Parathyroid adenoma (tissue), 2 donors: Measurements from ENCODE around the gene STOM.
A peak's percentile ranks its signal among the peaks of the same experiment; 100 is the strongest.

Experiments used
- H2AFZ ChIP-seq: fragments of 300-600 bp; sonication (generic); one replicate; pipeline ENCODE4 v1.7.0; 2017; ENCODE audit warnings: antibody characterized with exemption, mild to moderate bottlenecking
- H3K27ac ChIP-seq: fragments of 300-600 bp; sonication (generic); one replicate; pipeline ENCODE4 v1.7.0; 2017
- H3K27me3 ChIP-seq: fragments of 300-600 bp; sonication (generic); one replicate; pipeline ENCODE4 v1.7.0; 2017; ENCODE audit warnings: low read length; ENCODE audit not compliant: control insufficient read depth, insufficient read depth
- H3K36me3 ChIP-seq: fragments of 300-600 bp; sonication (generic); one replicate; pipeline ENCODE4 v1.7.0; 2017; ENCODE audit warnings: low read length; ENCODE audit not compliant: control insufficient read depth, insufficient read depth
- H3K4me1 ChIP-seq: fragments of 300-600 bp; sonication (generic); one replicate; pipeline ENCODE4 v1.7.0; 2017; ENCODE audit warnings: control low read depth
- H3K4me2 ChIP-seq: fragments of 300-600 bp; sonication (generic); one replicate; pipeline ENCODE4 v1.7.0; 2017; ENCODE audit warnings: low read length
- H3K4me3 ChIP-seq: fragments of 300-600 bp; sonication (generic); one replicate; pipeline ENCODE4 v1.7.0; 2017; ENCODE audit warnings: low read depth, low read length
- H3K79me2 ChIP-seq: fragments of 300-600 bp; sonication (generic); one replicate; pipeline ENCODE4 v1.7.0; 2017; ENCODE audit warnings: control low read depth
- H3K9ac ChIP-seq: fragments of 300-600 bp; sonication (generic); one replicate; pipeline ENCODE4 v1.7.0; 2017; ENCODE audit warnings: mild to moderate bottlenecking
- H3K9me3 ChIP-seq: fragments of 300-600 bp; sonication (generic); one replicate; pipeline ENCODE4 v1.7.0; 2017; ENCODE audit warnings: low read length; ENCODE audit not compliant: control insufficient read depth
- TF ChIP-seq, protein P1 (sequence below): fragments of 300-600 bp; sonication (generic); IDR thresholded peaks from one replicate; pipeline ENCODE4 v1.7.0; 2017; ENCODE audit warnings: antibody characterized with exemption, mild to moderate bottlenecking
- donor health status: primary hyperparathyroidism.

Gene STOM

DNA sequence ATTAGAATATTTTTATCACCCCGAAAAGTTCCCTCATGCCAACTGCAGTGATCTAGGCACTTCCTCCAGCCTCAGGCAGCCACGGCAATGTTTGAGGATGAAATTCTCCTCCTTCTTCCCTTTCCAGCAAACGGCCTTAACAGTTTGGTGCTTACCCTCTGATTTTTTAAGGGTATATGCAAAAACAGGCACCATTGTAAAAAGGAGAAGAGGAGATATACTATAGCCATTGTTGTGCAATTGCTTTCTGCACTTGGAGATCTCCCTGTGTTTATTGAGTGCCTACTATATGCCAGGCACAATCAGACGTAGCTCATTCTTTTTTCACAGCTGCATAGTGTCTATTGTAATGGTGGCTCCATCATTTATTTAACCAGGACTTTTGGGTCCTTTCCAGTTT is 72.7 kb downstream of the STOM start:
- Histone ChIP-seq H3K4me1 (peaks cover 5% of the 10 kb centered on the region), H3K36me3 (no peaks in the 10 kb centered on the region), H3K9ac (no peak overlapping the region), H3K27me3 (no peaks in the 10 kb centered on the region), H3K4me3 (no peak overlapping the region), H3K4me2 (no peak overlapping the region), H2AFZ (no peak overlapping the region), H3K9me3 (no peaks in the 10 kb centered on the region), H3K79me2 (no peaks in the 10 kb centered on the region), H3K27ac (no peak overlapping the region)
- TF ChIP-seq, protein P1, sequence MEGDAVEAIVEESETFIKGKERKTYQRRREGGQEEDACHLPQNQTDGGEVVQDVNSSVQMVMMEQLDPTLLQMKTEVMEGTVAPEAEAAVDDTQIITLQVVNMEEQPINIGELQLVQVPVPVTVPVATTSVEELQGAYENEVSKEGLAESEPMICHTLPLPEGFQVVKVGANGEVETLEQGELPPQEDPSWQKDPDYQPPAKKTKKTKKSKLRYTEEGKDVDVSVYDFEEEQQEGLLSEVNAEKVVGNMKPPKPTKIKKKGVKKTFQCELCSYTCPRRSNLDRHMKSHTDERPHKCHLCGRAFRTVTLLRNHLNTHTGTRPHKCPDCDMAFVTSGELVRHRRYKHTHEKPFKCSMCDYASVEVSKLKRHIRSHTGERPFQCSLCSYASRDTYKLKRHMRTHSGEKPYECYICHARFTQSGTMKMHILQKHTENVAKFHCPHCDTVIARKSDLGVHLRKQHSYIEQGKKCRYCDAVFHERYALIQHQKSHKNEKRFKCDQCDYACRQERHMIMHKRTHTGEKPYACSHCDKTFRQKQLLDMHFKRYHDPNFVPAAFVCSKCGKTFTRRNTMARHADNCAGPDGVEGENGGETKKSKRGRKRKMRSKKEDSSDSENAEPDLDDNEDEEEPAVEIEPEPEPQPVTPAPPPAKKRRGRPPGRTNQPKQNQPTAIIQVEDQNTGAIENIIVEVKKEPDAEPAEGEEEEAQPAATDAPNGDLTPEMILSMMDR: no peak

DNA sequence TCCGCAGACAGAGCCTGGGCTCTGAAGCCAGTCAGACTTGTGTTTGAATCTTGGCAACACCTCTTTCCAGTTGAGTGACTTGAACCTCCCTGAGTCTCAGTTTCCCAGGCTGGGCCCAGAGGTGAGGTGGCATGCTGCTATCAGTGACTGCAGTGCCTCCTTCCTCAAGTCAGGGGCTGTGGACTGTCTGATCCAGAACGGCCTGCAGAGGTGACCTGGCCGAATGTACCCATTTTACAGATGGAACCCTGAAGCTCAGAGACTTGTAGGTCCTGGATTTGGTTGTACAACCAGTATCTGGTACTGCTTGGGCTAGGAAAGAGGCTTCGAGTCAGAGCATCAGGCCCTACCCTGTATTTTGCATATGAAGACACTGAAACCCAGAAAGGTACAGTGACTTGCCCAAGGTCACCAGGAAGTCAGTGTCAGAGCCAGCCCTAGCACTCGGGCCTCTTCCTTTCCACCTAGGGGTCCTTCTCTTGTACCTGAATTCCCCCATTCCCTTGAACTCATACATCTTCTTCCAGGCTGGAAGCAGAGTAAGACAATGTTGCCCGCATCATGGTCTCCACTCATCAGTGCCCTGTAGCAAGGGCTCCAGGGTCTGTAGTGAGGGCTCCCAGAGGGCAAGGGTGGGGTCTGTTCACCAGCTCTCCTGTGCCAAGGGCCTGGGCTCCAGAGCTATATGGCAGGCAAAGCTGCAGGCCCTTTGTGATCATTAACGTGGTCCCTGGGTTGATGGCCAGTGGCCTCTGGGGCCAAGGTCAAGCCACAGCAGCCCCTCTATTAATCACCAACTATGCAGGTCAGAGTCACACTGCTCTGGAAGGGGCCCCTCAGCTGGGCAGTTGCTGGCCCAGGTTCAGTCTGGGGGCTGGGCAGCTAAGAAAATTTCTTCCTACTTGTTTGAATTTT is 73.6 kb downstream of the STOM start:
- peak overlapping the region; percentile 39 for H3K27ac ChIP-seq
- no peak overlapping the region for H3K9ac ChIP-seq
- no peak overlapping the region for H2AFZ ChIP-seq
- H3K9me3 ChIP-seq: no peaks in the 10 kb centered on the region
- no peaks in the 10 kb centered on the region for H3K27me3 ChIP-seq
- H3K79me2 ChIP-seq: no peaks in the 10 kb centered on the region
- no peaks in the 10 kb centered on the region for H3K36me3 ChIP-seq
- no peak overlapping the region for H3K4me3 ChIP-seq
- no peak overlapping the region for H3K4me2 ChIP-seq
- TF ChIP-seq, protein P1: no peak
- peaks cover 5% of the 10 kb centered on the region for H3K4me1 ChIP-seq

DNA sequence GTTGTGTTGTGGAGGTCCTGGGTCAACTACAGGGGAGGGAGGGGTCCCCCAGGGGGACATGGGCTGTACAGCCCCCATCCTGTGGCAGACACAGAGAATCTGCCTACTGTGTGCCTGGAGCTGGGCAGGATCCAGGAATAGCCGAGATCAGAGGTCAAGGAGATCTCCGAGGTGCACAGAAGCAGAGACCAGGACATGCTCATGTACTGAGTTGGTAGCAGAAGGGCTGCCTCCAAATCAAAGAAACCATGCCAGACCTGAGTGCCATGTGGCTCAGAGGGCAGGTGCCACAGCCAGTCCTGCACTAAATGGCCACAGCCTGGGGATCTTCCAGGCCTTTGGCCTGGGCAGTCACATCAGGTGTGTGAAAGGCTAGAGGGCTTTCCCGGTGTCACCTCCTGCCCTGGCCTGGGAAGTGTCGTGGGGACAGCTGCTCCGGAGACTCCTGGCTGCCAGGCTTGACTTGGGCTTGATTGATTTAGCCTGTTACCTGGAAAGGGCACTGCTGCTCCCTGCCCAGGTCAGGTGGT is 74.3 kb downstream of the STOM start:
- Histone ChIP-seq H3K4me3 (no peak overlapping the region), H3K9ac (no peak overlapping the region)

DNA sequence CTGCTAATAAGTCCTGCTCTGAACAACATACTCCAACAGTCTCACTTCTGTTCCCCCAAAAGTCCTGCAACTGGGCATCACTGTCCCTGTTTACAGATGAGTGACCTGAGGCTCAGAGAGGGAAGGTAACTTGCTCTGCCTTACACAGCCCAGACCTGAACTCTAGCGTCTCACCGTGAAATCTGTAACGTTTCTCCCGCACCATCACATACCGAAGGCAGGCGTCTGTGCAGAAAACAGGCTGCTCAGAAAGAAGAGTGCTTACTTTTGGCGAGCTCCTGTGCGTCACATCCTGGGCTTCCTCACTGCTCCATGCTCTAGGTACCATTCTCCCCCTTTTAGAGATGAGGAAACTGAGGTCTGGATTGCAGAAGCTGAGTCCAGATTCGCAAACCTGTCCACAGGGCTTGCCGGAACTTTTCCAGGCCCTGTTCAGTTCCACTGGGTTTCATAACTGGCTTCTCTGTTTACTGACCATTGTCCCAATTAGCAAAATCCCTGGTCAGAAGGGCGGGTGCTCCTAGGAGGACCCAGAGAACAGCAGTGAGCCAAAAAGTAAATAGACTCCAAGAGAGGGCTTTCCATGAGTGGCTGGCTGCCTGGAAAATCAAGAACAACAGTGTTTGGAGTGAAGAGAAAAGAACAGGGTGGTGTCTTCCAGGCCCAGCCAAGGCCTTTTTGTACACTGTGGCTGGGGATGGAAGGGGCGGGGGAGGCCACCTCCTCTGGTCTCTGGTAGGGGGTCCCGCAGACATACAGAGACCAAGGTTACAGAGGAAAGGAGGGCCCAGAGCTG is 75.0 kb downstream of the STOM start:
- H3K4me1 ChIP-seq: peaks cover 5% of the 10 kb centered on the region

More for the DNA sequence above, 74.3 kb downstream of the STOM start:
- no peaks in the 10 kb centered on the region for H3K9me3 ChIP-seq
- H3K27ac ChIP-seq: peak overlapping the region; percentile 39
- no peaks in the 10 kb centered on the region for H3K27me3 ChIP-seq
- H3K4me1 ChIP-seq: peaks cover 5% of the 10 kb centered on the region
- no peak overlapping the region for H3K4me2 ChIP-seq
- no peak overlapping the region for H2AFZ ChIP-seq
- H3K36me3 ChIP-seq: no peaks in the 10 kb centered on the region
- TF ChIP-seq, protein P1: no peak
- H3K79me2 ChIP-seq: no peaks in the 10 kb centered on the region

More for the DNA sequence above, 75.0 kb downstream of the STOM start:
- Histone ChIP-seq H3K79me2 (no peaks in the 10 kb centered on the region), H3K27ac (peak overlapping the region; percentile 39), H3K4me2 (no peak overlapping the region), H3K9me3 (no peaks in the 10 kb centered on the region), H3K9ac (no peak overlapping the region), H3K27me3 (no peaks in the 10 kb centered on the region), H3K36me3 (no peaks in the 10 kb centered on the region), H3K4me3 (no peak overlapping the region), H2AFZ (no peak overlapping the region)
- TF ChIP-seq, protein P1: no peak
